Mesenteric fat pad (tissue), 1 donor: Measurements from ENCODE around the gene UBE2E3. TPM values are rescaled to one million over a fixed set of nuclear protein-coding genes. Genes with fewer than 3 reads are reported as not detected.

Source experiments
- DNase-seq: peaks from one replicate; pipeline ENCODE4 v3.0.0-alpha.2; 2020; ENCODE audit warnings: low spot score
- total RNA-seq: library from RNA; stranded (reverse); fragmentation: NEBNext Ultra II Directional; extraction: Animal tissue kit (Norgen Biotek cat#: 25700); gene quantifications from one replicate; pipeline ENCODE4 v1.2.1, GENCODE V29; 2021
- donor health status: DM: yes; HTN: yes; CAD: no.

The UBE2E3 gene
- total RNA-seq, 1 donor from 2014 or later, result 60.4 TPM

DNA sequence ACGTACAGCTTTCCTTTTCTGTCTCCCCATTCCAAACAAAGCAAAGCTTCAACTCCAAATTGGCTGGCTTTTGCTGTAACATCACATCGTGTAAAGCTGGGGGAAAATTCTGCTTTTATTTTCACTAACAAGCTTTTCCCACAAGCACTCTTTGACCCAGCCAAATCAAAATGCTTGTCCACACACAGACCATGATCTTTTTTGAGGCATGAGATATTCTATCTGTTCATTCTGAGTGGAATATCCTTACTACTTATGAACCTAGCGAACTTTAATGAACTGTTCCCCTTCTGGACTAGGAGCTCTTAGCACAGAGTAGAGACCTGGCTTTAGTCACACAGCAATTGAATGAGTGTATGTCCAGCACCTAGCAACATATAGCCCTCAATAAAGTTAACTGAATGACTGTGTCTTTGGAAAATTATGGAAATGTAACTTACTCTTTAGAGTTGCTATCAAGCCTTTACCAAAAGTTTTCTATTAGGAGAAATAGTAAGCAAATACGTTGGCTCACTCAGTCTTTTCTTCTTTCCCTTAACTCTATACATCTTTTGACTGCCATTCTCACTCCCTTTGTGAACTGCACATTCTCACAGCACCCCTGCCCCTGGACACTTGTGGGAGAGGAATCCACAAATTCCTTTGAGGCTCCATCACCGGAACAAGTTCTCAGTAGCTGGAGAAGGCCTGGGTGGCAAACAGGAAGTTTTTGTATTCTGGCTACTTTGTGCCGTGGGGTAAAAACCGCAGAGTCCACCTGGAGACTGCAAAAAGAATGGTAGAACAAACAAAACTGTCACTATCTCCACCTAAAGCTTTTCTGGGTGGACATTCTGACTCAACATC lies 1.3 kb upstream of the UBE2E3 start:
- DNase-seq, result no peak

DNA sequence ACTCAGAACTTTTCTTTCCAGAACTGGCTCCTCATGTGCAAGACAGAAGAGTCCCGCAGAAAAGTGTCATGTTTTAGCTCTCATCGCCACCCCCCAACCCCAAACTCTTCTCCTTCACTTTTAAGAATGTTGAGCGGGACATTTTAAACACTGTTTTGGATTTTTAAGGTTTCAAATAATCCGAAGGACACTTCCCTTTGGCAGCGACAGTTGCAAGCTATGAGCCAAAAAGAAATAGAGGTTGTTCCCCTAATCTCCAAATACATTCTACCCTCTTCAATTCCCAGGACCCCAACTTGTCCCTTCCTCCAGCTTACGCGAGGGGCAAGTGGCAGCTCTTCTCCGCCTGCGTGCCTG lies 678 bp upstream of the UBE2E3 start:
- no peak for DNase-seq

DNA sequence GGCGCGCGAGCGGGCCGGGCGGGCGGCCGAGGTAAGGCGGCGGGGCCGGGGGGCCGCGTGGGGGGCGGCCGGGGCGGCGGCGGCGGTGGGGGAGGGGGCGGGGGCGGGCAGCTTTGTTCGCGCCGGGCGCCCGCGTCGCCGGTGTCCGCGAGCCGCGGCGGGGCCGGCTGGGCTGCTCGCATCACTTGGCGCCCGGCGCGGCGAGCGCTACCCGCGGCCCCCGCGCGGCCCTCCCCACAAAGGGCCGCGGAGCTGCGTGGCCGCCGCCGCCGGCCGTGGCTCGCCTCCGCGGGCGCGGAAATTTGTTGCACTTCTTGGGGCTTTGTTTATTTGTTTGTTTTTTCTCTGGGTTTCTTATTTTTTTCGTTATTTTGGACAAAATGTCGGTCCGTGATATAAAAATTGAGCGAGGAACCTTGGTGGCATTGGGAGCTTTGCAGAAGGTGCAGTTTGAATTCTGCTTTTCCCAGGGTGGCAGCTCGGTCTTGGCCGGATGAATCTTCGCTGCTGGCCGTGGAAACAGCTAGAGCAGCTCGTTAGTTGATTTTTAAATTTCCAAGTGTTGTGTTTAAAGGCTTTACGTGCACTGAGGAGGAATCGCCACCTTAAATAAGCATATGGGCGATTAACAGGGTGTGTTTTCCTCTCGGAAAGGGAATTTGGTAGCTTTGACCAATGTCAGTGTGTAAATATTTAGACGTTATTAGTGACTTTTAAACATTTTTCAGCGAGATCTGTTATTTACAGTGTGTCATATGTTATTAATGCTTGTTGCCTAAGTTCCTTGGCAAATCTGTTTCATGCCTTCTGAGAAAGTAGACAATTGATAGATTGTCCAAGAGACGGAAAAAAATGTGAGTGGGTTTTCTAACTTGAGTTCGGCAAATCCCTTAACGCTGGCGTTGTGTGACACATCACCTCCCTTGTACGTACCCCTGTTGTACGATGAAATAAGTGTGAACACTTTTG lies 822 bp downstream of the UBE2E3 start:
- DNase-seq, result no peak

DNA sequence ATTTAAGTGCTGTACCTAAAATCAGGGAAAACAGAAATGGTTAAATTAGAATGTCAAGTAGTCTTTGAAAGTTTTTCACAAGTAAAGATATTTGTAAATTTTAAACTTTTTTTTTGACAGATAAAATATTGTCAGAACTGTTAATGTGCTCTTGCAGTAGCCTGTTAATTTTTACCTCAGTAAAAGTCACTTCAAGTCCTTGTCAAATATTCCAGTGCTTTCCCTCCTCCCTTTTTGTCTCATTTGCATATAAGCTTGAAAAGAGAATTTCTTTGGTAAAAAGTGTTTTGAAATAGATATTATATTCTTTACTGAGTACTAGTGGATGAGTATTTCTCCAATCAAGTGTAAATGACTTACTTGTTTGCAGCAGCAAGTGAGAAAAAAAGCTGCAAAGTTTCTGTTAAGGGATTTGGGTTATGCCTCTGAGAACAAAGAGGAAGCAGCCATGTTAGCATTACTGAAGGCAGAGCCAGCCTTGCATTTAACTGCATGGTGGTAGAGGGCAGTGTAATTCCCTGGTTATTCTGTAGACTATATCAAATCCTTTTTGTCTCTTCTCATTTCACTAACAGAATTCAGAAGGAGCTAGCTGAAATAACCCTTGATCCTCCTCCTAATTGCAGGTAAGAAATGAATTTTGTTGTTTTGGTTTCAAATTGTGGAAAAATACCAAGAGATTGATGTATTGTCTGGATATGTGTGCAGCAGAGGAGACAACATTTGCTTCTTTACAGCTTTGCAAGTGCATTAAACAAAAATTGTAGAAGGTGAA lies 3.2 kb downstream of the UBE2E3 start:
- no peak for DNase-seq

DNA sequence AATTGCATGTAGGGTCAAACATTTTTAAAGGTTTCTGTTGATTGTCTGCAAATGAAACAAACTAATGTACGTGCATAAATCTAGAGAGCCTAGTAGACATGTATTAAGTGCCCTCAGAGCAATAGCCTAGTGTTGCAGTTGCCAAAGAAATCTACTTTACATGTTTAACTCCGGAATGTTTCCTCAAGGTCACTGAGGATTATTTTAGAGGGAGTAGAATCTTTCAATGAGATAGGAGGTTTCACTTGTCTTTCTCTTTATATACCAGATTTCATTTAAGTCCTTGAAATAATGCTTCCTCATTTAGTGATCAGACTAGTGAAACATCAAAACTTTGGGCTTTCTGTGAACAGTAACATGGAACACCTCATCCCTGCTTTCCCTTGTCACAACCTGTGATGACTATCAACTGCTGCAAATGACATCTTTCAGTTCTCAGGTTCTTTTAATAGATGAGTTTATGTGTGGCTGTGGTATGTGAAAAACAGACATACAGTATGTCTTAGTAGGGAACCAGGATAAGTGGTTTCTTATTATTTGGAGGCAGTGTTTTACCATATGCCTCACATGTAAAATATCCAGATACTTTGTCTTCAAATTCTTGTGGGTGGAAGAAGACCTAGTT lies 5.5 kb downstream of the UBE2E3 start:
- DNase-seq, result no peak

DNA sequence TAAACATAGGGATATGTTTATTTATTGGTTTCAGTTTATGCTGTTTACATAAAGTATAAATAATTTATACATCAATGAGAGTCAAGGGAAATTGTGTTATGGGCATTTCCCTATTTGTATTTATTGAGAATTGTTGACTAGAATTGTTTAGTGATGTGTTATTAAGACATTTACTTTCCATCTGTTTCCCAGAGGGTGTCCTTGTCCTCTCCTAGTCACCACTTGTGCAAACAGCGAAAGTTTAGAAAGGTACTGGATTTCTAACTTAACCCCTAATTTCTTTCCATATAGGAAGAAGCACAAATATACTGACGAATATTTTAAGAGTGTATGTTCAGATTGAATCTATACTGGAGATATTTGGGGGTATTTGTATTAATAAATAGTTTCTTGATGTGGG lies 6.7 kb downstream of the UBE2E3 start:
- no peak for DNase-seq

DNA sequence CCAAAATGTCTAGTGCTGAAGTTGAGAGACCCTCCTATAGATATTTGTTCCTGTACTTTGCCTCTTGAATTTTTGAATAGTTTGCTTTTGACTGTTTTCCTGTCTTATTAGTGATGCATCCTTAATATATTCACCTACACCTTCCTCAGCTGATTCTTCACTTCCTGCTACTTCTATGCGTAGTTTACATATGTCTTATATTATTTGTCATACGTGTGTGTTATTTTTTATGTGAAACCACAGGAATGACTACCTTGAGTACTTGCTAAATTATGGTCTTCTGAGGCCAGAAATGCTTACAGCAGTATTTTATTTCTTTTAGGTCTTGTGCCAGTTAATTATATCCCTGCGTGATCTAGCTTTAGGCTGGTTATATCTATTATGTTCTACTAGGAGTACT lies 9.9 kb downstream of the UBE2E3 start:
- no peak for DNase-seq

DNA sequence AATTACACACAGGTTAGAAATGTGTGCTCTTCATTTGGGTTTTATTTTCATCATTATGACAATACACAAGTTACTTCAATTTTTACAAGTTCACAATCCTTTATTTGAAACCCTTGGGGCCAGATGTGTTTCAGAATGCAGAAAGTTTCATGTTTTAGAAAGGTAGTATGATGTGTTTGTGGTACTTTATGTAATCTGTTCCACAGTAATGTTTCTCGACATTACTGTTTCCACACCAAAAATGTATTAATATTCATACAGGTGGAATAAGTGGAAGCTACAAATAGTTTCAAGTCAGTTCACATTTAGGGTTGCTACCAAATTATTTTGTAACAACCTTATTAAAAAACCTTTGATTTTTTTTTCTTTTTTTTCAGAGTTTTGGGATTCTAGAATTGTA lies 10.4 kb downstream of the UBE2E3 start:
- DNase-seq, result no peak

DNA sequence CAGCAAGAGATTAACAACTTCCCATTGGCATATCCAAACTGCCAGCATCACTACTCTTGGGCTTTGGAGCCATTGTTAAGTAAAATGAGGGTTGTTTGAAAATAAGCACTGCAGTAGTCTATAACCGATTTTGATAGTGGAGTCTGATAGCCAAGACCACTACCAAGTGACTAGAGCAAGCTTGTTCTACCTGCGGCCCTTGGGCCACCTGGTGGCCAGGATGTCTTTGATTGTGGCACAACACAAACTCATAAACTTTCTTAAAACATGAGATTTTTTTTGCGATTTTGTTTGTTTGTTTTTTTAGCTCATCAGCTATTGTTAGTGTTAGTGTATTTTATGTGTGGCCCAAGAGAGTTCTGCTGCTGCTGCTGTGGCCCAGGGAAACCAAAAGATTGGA lies 11.0 kb downstream of the UBE2E3 start:
- no peak for DNase-seq

DNA sequence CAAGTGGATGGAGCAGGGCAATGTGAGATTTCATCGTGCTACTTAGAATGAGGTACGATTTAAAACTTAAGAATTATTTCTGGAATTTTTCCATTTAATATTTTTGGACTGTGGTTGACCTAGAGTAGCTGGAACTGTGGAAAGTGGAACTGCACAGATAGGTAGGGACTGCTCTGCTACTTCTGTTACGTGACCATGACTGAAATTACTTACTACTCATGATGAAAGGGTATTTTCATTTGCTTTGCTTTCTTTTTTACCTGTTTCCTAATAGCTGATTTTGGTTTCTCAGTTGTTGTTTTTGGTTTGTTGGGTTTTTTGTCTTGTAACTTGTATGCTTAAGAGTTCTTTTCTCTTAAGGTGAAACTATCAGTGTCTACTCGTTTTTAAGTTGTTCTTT lies 11.4 kb downstream of the UBE2E3 start:
- DNase-seq, result no peak

DNA sequence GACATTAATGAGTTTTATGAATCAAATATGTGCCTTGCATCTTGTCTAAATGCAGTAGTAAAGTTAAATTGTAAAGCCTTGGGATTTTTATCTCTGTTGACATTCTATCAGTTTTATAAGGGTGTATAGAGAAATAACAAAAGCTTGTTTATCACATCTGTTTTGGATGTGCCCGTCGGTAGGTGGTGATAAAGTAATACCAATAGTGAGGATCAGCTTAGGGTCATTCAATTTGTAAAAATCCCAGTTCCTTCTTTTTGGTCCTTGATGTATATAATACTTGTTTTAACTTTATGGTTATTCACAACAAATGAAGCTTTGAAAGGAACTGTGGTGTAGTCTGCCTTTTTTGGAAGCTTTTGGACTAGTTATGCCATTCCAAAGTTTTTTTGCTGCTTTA lies 12.6 kb downstream of the UBE2E3 start:
- DNase-seq, result no peak

DNA sequence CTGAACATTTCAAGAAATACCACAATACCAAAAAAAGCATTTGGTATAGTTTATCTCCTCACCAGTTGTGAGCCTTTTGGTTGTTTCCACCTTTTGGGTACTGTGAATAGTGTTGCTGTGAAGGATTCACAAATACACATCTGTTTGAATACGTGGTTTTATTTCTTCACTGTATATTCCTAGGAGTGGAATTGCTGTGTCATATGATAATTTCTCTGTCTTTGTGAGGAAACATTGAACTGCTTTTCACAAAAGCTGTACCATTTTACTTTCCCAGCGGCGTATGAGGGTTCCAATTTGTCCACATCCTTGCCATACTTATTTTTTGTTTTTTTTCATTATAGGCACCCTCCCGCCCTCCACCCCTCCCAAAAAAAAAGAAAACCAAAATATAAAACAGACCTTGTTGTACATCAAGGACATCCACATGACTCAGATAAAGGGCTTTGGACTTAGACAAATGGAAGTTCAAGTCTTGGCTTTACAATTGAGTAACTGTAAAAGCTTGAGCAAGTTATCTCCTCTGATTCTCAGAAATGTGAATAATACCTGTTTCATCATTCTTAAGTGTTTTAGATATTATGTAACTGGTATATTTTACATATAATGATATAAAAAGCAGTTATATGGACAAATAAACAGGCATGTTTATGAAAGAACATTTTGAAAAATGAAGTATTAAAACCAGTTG lies 19.0 kb downstream of the UBE2E3 start:
- DNase-seq, result no peak

DNA sequence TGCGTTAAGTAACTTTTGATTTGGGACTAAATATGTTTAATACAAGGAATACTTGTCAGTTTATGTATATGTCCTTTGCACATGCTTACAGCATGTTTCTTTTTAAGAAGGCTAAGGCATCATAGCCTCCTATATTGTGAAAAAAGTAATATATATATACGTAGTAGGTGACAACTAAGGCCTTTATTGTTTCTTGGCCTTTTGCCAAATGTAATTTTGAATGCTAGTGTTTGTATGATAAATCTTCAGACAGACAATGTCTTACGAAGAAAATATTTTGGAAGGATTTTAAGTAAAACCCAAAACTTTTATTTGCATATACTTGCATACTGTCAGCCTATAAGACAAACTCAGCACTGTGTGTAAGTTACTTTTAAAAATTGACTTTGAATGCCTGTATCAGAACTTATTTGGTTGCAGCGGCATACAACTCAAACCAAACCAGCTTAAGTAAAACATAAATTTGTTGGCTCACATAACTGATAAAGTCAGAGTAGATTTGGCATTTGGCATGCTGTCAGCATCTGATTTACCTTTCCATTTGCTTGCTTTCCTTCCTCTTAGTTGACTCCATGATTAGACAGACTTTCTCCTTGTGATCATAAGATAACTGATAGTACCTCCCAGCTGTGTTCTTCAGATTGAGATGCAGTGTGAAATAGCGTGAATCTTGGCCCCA lies 24.4 kb downstream of the UBE2E3 start:
- no peak for DNase-seq

DNA sequence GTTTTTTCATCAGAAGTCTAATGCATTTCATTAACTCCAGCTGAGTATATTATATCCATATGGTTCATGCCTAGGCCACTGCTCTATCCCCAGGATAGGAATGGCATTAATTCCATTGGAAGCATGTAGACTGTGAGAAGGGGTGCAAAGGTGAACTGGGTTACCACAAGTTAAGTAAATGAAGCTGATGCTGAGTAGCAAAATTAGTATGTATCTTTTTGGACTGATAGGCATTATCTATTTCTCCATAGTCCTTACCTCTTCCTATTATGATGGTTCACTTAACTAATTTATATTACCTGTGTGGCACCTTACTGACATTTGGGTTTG lies 24.9 kb downstream of the UBE2E3 start:
- DNase-seq, result no peak

DNA sequence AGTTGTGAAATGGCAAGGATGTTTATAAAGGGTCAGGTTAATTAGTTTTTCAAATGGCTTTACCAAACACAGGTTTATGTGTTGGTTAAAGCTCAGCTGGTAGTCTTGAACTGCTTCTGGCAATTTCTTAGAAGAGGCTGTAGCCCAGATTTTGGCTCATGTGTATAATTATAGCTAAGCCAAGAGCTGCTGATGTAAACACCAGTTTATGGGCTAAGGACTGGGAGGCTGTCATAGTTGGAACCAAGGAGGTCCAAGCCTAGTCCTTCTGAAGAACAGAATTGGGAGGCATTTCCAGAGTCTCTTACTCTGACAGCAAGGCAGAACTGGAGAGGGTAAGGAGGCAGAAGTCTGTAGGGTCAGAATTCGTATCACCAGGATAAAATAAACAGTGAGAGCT lies 25.4 kb downstream of the UBE2E3 start:
- no peak for DNase-seq

DNA sequence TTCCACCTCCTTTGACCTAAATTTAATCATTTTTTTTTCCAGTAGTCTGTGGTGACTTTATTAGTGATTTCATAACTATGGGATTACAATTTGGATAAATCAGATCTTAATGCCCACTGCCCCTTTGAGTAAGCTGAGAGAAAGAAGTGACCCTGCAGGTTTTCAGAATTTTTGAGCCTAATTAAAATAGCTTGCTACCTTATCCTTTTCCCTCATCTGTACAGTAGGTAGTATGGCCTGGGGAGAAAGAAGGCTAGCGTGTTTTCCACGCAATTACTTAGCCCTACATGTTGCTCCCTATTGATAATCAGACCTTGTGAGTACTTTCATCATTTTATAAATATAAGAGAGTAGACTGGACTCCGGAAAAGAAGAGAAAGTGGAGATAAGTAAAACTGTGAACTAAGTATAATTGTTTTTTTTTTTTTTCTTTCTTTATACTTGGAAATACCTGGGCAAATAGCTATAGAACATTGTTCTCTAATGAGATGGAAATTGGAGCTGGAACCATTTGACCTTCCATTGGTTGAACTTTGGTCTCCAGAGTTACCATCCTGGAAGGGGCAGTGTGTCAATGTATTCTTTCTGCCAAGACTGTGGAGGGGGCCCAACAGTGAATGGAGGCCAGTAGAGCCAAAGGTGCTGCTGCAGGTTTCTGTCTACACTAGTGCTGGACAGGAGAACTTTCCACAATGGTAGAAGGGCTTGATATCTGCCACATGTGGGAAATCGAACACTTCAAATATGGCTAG lies 26.9 kb downstream of the UBE2E3 start:
- DNase-seq, result no peak

DNA sequence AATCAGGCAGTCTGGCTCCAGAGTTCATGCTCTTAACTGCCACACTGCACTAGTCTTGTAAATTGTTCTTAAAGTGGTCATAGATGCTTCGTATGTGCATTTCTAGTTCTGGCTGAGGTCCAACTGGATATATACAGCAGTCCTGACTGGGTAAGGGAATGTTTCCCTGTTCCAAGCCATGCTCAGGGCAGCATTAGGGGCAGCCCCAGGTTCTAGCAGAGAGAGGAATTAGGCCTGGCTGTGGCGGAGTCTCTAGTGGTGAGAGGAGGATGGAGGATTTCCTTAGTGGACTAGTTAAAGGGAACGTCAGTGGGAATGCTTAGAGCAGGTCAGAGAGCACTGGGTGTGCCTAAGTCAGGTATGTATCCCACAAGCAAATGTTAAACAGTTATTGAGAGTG lies 28.0 kb downstream of the UBE2E3 start:
- DNase-seq, result no peak

DNA sequence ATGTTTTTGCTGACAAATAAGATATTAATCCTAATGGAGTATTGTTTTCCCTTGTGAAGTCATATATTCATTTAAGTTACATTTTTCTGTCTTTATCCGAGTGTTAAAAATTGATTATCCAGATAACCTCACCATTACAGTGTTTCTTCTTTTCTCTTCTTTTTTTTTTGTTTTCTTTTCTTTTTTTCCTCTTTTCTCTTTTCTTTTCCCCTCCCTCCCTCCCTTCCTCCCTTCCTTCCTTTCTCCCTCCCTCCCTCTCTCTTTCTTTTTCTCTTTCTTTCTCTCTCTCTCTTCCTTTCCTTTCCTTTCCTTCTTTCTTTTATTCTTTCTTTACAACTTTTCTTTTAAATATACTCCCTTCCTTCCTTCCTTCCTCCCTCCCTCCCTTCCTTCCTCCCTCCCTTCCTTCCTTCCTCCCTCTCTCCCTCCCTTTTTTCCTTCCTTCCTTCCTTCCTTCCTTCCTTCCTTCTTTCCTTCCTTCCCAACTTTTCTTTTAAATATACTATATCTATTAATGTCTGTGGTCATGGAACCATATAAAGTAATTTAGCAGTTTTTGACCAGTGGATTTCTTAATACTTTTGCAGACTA lies 40.9 kb downstream of the UBE2E3 start:
- no peak for DNase-seq

DNA sequence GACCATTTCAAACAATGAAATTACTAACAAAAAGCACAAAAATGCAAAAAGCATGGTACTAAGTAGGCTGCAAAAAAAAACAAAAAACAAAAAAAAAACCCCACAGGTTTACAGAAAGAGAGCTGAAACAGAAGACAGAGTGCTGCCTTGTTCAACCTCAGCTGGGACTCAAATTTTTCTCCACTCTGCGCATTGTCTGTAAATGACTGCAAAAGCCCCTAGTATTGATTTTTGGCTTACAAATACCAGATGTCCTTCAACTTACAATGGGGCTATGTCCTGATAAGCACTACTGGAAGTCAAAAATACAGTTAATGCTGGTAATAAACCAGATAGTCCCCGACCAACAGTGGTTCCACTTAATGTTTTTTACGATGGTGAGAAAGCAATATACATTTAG lies 42.2 kb downstream of the UBE2E3 start:
- no peak for DNase-seq
